Measurements from ENCODE around the gene EIF5AL1.
A peak's percentile ranks its signal among the peaks of the same experiment; 100 is the strongest.
"Not testable (repeated sequence)": the region's sequence is repeated elsewhere in the genome, so short reads cannot be mapped to it uniquely, and the experiment has no call there.

EIF5AL1 gene

DNA sequence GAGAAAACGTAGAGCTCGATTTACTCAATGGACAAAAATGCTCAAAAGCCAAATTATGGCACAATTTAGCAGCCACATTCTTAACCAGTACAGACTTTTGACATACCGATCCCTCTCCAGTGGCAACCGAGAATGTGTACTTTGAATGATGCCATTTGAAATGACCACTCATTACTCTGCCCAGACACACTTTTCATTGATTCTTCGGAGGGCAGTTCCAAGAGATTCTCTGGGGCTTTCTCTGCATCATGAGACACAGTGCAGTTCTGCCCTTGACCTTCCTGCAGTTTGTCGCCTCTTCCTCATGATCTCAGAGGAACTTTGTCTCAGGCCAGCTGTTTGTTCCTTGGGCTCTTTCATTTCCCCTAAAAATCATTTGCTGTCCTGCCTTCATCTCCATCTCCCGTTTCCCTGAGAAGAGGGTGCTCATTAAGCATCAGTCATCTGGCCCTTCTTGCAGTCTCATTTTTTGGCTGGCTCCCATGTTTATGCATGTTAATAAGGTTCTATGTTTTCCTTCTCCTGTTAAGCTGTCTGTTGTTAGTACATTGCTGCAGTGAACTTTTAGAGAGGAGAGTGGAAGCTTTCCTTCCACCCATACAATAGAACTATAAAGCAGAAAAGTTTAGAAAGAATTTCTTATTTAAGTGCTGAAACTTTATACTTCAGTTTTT lies 4.3 kb downstream of the EIF5AL1 start:
- not testable (repeated sequence) for DNase-seq

DNA sequence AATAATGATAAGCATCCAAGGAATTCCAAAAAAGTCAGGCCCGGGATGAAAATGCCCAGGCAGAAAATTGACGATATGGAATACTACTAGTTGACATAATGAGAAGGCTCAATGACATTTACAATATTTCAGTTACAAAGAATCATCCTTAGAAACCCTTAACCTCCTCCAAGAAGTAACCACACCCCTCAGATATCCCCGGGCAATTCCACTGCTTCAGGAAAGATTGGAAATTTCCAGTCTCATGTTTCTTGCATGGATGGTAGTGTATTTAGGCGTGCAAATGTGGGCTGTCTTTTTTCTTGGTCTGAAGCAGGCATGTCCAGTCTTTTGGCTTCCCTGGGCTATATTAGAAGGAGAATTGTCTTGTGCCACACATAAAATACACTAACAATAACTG lies 5.2 kb downstream of the EIF5AL1 start:
- not testable (repeated sequence) for DNase-seq

DNA sequence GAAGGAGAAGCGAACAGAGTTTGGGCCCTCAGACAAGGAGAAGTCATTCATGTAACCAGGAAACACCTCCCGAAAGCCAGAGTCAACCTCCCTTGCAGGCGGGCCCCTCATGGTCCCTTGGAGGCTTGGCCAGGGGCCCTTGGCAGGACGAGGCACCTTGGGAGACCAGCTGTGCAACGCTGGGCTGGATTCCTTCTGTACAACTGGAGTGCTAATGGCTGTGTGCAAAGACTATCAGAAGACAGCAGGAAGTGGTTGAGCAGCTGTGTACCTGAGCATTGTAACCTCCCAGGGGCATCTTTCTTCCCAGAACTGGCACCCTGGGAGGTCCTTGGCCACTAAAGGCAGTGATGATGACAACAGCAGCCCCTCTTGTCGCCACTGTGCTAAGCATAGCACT lies 9.4 kb downstream of the EIF5AL1 start:
- not testable (repeated sequence) for DNase-seq

DNA sequence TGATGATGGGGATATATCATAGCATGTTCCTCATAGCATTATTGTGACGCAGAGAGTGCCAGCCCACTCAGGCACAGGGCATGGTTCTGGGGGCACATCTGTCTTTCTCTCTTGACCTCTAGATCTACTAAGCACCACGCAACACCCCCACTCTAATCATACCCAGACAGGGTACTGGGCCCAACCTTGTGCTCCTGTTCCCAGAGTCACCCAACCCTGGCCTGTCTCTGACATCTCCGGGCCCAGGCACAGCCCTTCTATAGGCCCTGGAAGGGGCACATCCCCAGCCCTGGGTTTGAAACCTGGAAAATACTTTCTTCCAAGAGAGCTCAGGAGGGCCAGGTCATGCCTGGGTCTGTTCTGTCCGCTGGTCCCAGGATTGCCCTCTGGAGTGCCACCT lies 10.1 kb downstream of the EIF5AL1 start:
- DNase-seq, result not testable (repeated sequence)

DNA sequence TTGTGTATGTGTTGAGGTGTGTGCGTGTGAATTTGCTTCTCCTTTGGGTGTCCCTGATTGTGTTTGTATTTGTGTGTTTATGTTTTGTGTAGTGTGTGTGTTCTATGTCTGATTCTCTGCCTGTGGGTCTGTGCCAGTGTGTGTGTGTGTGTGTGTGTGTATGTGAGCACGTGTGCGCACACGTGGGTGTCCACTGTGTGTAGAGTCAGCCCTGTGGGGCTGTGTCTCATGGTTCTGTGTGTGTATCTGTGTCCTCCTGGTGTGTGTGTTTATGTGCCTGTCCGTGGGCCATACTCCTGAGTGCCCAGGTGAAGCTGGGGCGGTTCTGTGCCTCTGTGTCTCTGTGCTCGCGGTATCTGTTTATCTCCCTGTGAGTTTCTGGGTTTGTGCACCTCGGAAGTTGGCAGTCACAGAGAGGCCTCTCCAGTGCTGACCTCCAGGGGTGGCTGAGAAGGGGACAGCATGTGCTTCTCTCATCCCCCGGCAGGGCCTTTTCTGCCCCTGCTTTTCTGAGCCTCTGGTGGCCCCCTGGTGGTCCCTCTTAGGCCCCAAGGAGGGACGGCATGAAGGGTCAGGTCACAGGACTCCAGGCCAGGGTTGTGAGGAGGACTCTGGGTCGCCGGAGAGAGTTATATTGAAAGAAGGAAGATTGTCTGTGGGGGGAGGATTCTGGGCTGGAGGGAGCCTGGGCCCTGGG lies 11.0 kb downstream of the EIF5AL1 start:
- not testable (repeated sequence) for DNase-seq

DNA sequence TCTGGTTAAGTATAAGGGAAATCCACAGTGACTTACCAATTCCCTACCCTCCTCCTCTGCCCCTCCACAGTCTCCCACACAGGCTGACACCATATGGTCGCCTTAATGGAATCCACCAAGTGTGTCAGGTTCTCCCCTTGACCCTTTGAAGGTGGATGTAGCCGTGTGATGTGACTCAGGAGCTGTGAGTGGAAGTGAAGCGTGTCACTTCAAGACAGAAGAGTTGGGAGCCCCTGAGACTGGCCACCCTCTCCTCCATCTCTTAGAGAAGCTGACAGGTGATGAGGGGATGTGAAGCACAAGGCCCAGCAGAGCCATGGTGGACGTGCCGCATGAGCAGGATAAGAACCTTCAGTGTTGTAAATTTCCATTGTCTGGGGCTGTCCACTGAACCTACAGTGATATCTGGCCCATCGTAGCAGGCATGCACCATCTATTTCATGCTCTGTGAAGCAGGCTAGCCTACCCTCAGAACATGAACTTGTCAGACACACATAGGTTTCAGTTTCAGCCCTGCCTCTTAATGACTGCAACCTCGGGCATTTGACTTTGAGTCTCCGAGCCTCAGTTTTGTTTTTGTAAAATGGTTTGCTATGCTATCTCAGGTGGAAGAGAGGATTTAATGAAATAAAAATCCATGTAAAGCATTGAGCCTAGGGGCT lies 12.8 kb downstream of the EIF5AL1 start:
- DNase-seq, result not testable (repeated sequence)

DNA sequence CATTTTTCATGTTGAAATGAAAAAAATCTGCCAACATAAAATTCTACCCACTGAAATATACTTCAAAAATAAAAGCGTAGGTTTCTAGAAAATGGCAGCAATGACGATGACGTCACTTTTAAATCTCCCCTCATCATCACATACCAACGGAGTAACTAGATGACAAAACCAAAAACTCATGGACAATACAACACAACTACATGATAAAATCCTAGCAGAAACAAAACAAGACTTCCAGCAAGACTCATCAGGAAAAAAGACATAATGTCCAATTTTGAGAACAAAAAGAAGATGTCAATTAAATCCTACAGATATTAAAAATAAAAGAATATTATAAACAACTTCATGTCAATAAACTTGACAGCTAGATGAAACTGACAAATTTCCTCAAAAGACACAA lies 15.9 kb downstream of the EIF5AL1 start:
- not testable (repeated sequence) for DNase-seq

DNA sequence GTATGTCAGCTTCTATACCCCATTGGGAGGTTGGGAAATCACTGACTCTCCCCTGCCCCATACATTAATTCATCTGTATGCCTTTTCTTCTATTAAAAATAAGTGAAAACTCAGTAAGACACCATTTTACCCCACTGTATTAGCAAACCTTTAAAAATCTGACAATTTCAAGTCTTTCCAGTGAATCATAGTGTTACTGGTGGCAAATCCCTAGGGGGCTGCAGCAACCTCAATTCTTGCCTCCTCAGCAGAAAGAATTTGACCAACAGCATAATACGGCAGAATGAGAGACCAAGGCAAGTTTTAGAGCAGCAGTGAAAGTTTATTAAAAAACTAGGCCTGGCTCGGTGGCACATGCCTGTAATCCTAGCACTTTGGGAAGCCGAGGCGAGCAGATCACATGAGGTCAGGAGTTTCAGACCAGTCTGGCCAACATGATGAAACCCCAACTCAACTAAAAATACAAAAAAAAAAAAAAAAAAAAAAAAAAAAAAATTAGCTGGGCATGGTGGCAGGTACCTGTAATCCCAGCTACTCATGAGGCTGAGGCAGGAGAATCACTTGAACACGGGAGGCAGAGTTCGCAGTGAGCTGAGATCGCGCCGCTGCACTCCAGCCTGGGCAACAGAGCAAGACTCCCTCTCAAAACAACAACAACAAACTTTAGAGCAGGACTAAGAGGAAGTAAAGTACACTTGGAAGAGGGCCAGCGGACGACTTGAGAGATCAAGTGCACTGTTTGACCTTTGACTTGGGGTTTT lies 21.0 kb downstream of the EIF5AL1 start:
- not testable (repeated sequence) for DNase-seq

DNA sequence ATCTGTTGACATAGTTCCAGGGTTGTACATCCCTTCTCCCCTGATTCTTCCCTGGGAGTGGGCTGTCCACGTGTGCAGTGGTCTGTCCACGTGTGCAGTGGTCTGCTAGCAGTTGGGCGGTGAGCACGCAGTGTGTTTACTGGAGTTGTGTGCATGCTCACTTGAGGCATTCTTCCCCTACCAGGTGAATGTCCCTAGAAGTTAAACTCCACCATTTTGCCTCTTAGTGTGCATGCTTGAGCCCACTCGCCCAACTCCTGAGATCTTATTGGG lies 21.5 kb downstream of the EIF5AL1 start:
- not testable (repeated sequence) for DNase-seq

DNA sequence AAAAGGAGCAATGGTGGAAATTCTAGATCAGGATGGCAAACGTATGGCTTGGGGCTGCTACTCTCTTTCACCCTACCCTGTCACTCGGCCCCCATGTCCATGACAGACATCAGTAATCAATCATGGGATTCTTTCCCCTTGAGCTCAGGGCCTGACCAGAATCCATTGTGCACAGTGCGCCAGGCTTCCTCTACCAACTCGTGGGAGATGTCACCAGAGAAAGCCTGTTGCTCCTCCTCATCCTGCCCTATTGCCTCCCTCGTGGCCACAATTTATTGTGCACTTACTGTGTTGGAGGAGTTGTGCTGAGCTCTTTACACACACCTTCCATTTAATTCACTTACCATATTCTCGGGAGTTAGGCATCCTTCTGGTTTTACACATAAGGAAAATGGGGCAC lies 26.0 kb downstream of the EIF5AL1 start:
- DNase-seq, result not testable (repeated sequence)

DNA sequence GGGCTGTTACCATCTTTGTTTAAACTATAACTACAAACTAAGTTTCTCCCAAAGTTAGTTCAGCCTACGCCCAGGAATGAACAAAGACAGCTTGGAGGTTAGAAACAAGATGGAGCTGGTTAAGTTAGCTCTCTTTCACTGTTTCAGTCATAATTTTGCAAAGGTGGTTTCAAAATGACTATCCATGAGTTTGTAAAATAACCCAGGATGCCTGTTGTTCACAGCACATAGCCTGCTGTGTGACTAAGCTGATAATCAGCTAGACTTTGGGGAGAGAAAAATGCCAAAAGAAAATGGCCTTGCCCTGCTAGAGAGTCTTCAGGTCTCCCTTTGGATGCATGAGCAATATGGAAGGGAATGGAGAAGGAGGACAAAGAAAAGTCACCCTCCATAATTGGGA lies 28.6 kb downstream of the EIF5AL1 start:
- not testable (repeated sequence) for DNase-seq

DNA sequence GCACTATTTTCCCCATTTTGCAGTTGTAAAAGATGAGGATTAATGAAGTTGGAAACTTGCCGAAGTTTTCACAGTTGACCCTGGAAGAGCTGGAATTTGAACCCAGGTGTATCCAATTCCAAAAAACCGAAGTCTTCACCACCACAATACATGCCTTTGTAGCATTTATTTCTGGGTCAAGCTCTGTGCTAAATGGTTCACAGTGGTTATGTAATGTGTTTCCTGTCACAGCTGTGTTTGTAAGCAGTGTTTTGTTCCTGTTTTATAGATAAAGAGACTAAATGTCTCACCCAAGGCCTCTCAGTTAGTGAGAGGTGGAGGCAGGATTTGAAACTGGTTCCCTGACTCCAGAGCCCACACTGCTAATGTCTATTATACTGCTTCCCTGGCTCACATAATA lies 30.3 kb downstream of the EIF5AL1 start:
- DNase-seq, result no peak

DNA sequence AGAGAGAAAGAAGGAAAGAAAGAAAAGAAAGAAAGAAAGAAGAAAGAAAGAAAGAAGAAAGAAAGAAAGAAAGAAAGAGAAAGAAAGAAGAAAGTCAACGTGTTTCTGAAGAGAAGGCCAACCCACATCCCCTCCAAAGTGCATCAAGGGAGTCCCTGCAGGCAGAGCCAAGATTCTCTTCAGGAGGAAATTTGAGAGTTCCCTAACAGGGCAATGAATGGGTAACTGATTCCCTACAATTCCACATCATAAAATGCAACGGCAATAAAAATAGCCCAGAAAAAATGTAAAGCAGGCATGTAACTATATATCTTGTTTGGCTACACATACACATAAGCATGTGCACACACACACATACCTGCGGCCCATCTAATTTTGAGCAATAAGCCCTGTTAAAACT lies 32.1 kb downstream of the EIF5AL1 start:
- DNase-seq, result not testable (repeated sequence)

DNA sequence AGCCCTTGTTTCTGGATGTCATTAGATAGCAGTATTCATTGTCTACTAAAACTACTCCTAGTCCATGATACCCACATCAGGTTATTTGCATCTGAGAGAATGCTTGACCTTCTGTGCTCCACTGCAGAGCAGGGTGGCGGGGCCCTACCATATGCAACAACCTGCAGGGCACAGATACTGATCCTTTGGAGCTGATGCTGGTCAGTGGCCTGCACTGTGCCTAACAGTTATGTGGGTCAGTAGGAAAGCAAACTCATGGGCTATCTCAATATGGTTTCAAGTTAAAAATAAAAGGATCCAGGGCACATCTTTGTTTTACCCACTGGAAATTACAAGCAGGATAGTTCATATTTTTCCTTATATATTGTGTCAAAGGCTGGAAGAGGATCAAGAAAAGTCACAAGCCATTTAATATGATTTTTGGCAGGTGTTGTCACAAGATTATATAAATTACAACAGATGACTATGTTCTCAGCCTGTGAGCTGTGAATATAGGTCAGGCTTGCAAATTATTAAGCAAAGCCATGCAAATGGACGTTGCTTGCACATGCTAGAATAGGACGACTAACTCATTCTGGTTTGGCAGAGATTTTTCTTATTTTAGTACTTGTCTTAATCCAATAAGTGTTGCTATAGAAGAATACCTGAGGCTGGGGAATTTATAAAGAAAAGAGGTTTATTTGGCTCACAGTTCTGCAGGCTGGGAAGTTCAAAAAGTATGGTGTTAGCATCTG lies 32.8 kb downstream of the EIF5AL1 start:
- DNase-seq, result not testable (repeated sequence)

DNA sequence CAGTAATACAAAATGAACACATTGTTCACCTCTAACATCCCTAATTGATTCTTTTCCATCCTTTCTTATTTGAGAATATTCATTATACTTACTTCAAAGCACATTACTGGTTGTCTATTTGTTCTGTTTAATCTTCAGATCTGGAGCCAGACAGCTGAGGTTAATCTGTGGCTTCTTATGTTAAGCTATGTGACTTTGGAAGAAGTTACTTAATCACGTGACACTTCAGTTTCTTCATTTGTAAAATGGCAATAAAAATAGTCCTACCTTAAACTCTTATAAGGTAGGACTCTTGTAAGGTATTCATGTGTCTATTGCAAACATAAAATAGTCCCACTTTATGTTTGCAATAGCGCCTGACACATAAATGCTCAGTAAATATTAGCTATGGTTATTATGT lies 34.8 kb downstream of the EIF5AL1 start:
- DNase-seq, result not testable (repeated sequence)

DNA sequence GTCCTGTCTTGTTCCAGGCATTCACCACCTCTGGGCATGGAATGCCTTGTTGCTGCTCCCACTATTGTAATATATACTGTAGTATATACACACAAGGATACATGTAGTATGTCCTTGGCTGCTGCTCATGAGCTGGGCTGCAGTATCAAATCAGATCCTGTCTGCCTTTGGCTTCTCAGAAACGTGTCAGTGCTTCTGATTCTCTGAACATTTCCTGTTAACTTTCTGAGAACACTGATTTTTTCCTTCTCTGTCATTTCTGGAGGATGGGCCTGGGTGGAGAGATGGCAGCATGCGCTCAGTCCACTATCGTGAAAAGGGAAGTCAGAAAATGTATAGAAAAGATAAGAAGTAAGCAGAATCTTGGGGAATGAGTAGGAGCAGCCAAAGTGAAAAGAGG lies 35.6 kb downstream of the EIF5AL1 start:
- no peak for DNase-seq

DNA sequence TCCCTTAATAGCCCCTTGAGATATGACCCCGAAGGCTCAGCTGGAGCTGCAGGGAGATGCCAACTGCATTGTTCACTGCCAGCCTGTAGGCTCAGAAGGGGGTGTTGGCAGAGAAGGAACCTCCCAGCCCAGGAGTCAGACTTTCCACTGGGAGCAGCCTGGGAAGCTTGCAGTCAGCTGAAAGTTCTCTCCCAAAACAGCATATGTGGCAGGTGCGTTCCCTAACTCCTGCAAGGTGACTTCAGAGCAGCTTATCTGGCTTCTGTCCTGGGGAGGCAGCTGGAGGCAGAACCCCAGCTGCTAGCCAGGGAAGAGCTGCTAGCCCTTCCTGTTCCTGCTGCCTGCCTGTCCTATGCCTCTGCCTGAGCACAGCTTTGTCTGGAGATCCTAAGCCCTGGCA lies 39.8 kb downstream of the EIF5AL1 start:
- DNase-seq, result no peak

DNA sequence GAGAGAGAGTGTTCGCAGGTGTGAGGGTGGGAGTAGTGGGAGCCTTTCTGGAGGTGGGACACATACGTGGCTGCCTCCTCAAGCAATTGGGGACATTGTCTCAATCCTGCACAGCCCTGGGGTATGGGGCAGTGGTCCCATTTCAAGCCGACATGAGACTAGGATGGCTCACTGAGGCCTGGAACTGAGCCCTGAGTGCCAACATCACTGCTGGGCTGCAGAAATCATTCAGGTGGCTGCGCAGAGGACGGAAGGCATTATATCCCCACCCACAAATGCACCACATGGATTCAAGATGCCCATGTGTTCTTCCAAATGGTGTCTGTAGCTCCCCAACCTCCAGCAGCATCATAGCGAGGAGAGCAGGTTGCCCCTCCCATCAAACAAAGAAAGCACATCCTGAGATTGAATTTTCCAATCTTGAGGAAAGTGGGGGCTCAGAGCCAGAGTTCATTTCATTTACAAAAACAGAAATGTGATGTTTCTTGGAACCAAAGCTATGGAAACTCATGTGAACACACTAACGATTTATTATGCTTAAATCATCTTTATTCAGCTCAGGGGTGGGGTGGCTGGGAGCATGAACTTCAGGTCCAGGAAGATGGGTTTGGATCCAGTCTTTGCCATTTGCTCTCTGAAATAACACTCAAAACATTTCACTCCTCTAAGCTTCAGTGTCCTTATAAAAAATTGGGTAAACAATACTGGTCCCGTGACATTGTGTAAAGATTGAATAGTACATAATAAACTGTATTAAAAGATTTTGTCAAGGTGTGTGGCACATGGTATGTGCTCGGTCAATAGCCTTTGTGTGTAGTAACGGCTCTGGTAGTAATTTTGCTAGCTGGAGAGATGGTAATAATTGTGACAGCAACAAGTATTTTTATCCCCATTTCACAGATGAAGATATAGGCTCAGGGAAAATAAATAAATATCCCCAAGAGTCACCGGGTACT lies 43.3 kb downstream of the EIF5AL1 start:
- DNase-seq, result no peak

DNA sequence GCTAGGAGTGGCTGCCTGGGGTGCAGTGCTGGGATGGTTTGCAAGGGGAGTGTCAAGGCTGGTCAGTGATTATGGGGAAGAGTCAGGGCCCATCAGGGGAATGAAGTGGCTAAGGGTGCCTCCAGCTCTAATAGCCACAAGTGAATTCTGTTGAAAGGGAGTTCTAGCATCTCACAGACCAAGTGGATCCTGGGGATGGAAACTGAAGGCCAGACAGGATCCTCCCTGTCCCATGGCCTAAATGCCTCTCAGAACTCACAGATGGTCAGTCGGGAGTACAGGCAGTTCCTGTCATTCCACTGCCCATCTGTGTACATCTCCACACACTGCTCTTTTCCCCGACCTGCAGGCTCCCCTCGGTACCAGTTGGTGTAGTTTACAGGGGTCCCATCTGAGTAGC lies 44.6 kb downstream of the EIF5AL1 start:
- DNase-seq, result not testable (repeated sequence)

DNA sequence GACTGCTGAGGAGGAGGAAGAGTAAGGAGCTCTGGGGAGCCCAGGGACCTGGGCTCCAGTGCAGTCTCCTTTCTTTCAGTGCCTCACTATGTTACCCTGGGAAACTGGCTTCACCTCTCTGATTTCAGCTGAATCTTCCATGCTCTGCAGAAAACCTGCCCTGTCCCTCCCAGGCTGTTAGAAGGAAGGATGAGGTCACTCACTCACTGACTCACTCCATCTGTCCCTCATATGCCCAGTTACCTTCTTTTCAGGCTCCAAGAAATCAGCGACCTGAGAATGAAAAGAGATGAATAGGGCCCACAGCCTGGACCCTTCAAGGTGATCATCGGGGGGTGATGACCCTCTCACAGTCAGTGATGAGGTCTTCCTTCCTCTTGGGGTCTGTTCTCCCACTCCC lies 47.4 kb downstream of the EIF5AL1 start:
- DNase-seq, result peak; percentile 26

DNA sequence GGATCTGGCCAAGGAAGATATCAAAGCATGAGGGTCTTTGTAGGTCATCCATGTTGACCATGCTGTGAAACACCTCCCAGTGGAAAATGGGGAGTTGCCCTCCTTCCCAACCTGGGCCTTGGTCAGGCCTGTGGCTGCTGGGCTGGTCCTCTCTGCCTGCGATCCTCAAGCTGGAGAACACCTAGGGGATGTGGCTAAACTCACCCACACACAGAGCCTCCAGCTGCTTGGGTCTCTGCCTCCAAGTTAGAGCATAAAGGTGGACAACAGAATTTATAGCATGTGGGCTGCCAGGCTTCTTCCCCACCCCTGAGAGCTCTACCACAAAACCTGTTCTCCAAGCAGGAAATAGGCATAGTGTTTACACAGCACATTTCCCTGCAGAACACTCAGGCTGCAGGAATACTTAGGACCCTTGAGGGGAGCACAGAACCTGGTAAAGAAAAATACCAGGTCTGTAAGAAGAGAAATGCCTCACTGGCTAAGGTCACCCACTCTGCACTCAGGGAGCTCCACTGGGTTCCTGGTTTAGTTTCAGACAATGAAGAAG lies 47.9 kb downstream of the EIF5AL1 start, which contains the start of gene SFTPA2:
SFTPA2 (minus strand) TSS at position 248 of the 550 bp plus-strand sequence. CDS start 924 bp downstream, outside the sequence.
- DNase-seq, result no peak

All from NCI-H226 (cell line).